SIG-M5 treated with dmso at 0.1 percent for 504 hours (cell line): Measurements from ENCODE around the gene COX6A1.

Experiments used
- DNase-seq: peaks from one replicate; lab custom pipeline; 2025; ENCODE audit not compliant: unreplicated experiment; lab: John Stamatoyannopoulos, UW

Gene COX6A1

GRCh38 chr12:120437735-120438494 is at the start of gene COX6A1:
Gene COX6A1 (plus strand): TSS chr12:120438113. CDS start chr12:120438127, 14 bp downstream.
- peak; percentile 100 for DNase-seq

- no peak for DNase-seq
These were observed 49.0 kb upstream of the COX6A1 start for GRCh38 chr12:120388691-120389481.

GRCh38 chr12:120390540-120391120 is 47.3 kb upstream of the COX6A1 start:
- no peak for DNase-seq

GRCh38 chr12:120394483-120395367 is 43.2 kb upstream of the COX6A1 start:
- peak; percentile 36 for DNase-seq

- DNase-seq, result no peak
These were observed 39.9 kb upstream of the COX6A1 start for GRCh38 chr12:120397824-120398540.

- DNase-seq, result no peak
These were observed 38.4 kb upstream of the COX6A1 start for GRCh38 chr12:120399531-120399930.

GRCh38 chr12:120402217-120402616 is 35.7 kb upstream of the COX6A1 start:
- DNase-seq, result no peak

GRCh38 chr12:120403869-120404268 is 34.0 kb upstream of the COX6A1 start:
- no peak for DNase-seq

GRCh38 chr12:120404271-120404670 is 33.6 kb upstream of the COX6A1 start:
- no peak for DNase-seq

- no peak for DNase-seq
These were observed 31.8 kb upstream of the COX6A1 start for GRCh38 chr12:120406069-120406468.

GRCh38 chr12:120406553-120406952 is 31.4 kb upstream of the COX6A1 start:
- DNase-seq, result no peak

- DNase-seq, result no peak
These were observed 29.1 kb upstream of the COX6A1 start for GRCh38 chr12:120408771-120409170.

GRCh38 chr12:120412421-120412820 is 25.5 kb upstream of the COX6A1 start:
- no peak for DNase-seq

GRCh38 chr12:120413901-120414695 is 23.8 kb upstream of the COX6A1 start:
- DNase-seq, result no peak

GRCh38 chr12:120416490-120417216 is 21.3 kb upstream of the COX6A1 start:
- DNase-seq, result no peak

- DNase-seq, result no peak
These were observed 19.9 kb upstream of the COX6A1 start for GRCh38 chr12:120417917-120418580.

- no peak for DNase-seq
These were observed 16.2 kb upstream of the COX6A1 start for GRCh38 chr12:120421701-120422100.

GRCh38 chr12:120422892-120423456 is 14.9 kb upstream of the COX6A1 start:
- DNase-seq, result no peak
